HG03025 (cell line): ENCODE measurements around the gene KIAA1586.

ENCODE experiments used
- ATAC-seq: cut with Tn5 transposase; IDR thresholded peaks from one replicate; pipeline ENCODE4 v1.9.1; 2021; ENCODE audit warnings: mild to moderate bottlenecking, moderate library complexity; ENCODE audit not compliant: unreplicated experiment, low FRiP score

KIAA1586 gene

DNA sequence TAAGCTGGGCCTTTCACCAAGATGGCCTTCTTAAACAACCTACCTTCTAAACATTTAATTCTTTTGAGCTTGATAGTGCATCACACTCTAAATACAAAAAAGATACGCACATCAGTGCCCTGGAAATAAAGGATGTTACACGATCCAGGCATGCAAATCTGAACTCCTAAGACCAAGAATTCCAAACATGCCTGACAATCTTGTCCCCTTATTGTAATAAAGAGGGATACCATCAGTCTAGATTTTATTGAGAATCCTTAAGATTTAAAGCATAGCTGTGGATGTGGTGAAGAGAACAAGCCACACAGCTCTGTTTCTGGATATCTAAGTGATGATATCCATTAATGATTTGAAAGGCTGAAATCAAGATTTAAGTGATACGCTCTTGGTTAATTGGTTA is 56.5 kb downstream of the KIAA1586 start:
- ATAC-seq, result no peak

DNA sequence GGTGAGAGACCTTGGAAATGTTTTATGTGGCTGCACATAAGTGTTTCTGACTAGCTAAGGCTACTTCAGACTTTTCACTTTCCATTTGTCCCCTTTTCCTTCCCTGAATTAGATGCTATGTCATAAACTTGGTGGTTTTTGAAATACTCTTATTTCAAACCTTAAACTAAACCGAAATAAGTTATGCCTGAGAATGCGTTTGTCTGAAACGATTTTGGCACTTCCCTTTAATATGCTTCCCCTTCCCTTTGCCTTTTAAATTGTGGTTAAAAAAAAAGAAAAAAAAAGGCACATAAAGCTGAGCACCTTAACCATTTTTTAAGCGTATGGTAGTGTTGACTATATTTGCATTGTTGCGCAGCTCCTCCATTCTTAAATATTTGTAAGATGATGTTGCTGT is 57.8 kb downstream of the KIAA1586 start:
- ATAC-seq, result no peak
